ENCODE results near the gene P4HB. TPM values are rescaled to one million over a fixed set of nuclear protein-coding genes. Genes with fewer than 3 reads are reported as not detected.

Gene P4HB
- total and polyA plus RNA-seq, 2 donors (not counting 1 experiment from before 2014, with no cell fraction given), result 37.4 to 191 TPM

GRCh38 chr17:81867170-81867990, 7.0 kb upstream of the P4HB start:
- Histone ChIP-seq H3K27me3 (replicated peaks in 1 of 4; ENCODE audit: control extremely low read depth in 1 of 4, control insufficient read depth in 3 of 4, insufficient read depth in 4 of 4, low read length in 3 of 4) (no peaks in the 10 kb centered on the region), H3K4me3 (ENCODE audit: control extremely low read depth in 1 of 5, extremely low read depth in 1 of 5, insufficient read depth in 1 of 5, low read depth in 2 of 5, low read length in 4 of 5) (no peak overlapping the region), H2AFZ (ENCODE audit: insufficient read depth, low read depth, low read length, poor library complexity, severe bottlenecking) (no peak overlapping the region), H3K36me3 (replicated peaks in 1 of 2; ENCODE audit: control extremely low read depth in 1 of 2, control insufficient read depth in 1 of 2, extremely low read depth in 1 of 2, insufficient read depth in 2 of 2, low read length in 1 of 2) (peaks cover 1 to 27% of the 10 kb centered on the region in 2 experiments), H4K20me1 (ENCODE audit: control insufficient read depth, insufficient read depth, low read length, poor library complexity, severe bottlenecking) (peaks cover 66% of the 10 kb centered on the region), H3K27ac (ENCODE audit: low read length in 2 of 2) (no peak overlapping the region), H3K9ac (ENCODE audit: low read length) (no peak overlapping the region), H3K4me2 (replicated peaks; ENCODE audit: low read depth, low read length, poor library complexity, severe bottlenecking) (peak overlapping the region; percentile 5), H3K79me2 (ENCODE audit: control insufficient read depth, insufficient read depth, low read length) (peaks cover 63% of the 10 kb centered on the region), H3K9me3 (ENCODE audit: control extremely low read depth in 1 of 3, control insufficient read depth in 2 of 3, insufficient read depth in 1 of 3, low read length in 2 of 3) (no peaks in the 10 kb centered on the region), H3K4me1 (ENCODE audit: control insufficient read depth in 2 of 2, insufficient read depth in 2 of 2, low read length in 2 of 2) (peaks cover 15 to 29% of the 10 kb centered on the region in 2 donors)
- ChIA-PET POLR2A (no interaction called here), CTCF (interaction anchor here (1.2 kb wide), 1 partner anchor 154 kb away, joined by 4 read pairs; no protein-coding TSS in a partner anchor)
- intact Hi-C loops (cut with micrococcal nuclease), result loop anchor here (10.0 kb wide), 1 partner anchor 427 kb away; no protein-coding TSS in a partner anchor
- Mint-ChIP-seq H3K27ac (peak overlapping the region; percentile 65), H3K4me3 (no peak overlapping the region), H3K27me3 (no peaks in the 10 kb centered on the region), H3K4me1 (peaks cover 34% of the 10 kb centered on the region), H3K9me3 (ENCODE audit: insufficient read depth) (no peaks in the 10 kb centered on the region)
- TF ChIP-seq CTCF (IDR thresholded peaks at IDR 0.05) (no peak), EZH2 (IDR thresholded peaks at IDR 0.05; ENCODE audit: borderline replicate concordance, insufficient read depth, low read depth, low read length, poor library complexity, severe bottlenecking) (no peak)
- 53% methylated on average over 23 of the region's 23 CpGs for WGBS (ENCODE audit: insufficient coverage)
- DNase-seq, result peak; percentile 51
- no peak for ATAC-seq (ENCODE audit: low read depth)

Measured in B cell (primary cell).